SKM-1 treated with dmso at 0.1 percent for 144 hours (cell line): Measurements from ENCODE around the gene KCTD13.
"Not testable (repeated sequence)": the region's sequence is repeated elsewhere in the genome, so short reads cannot be mapped to it uniquely, and the experiment has no call there.

Experiments used
- DNase-seq: peaks from one replicate; lab custom pipeline; 2025; ENCODE audit not compliant: unreplicated experiment; lab: John Stamatoyannopoulos, UW

KCTD13 gene

GRCh38 chr16:29908719-29909220, 17.3 kb downstream of the KCTD13 start:
- DNase-seq, result no peak

- DNase-seq, result no peak
Observed at GRCh38 chr16:29907973-29908372, 18.1 kb downstream of the KCTD13 start.

GRCh38 chr16:29906520-29907244, 19.3 kb downstream of the KCTD13 start:
- DNase-seq, result no peak

GRCh38 chr16:29905668-29906067, 20.4 kb downstream of the KCTD13 start:
- DNase-seq, result no peak

GRCh38 chr16:29904947-29905346, 21.1 kb downstream of the KCTD13 start:
- no peak for DNase-seq

DNA sequence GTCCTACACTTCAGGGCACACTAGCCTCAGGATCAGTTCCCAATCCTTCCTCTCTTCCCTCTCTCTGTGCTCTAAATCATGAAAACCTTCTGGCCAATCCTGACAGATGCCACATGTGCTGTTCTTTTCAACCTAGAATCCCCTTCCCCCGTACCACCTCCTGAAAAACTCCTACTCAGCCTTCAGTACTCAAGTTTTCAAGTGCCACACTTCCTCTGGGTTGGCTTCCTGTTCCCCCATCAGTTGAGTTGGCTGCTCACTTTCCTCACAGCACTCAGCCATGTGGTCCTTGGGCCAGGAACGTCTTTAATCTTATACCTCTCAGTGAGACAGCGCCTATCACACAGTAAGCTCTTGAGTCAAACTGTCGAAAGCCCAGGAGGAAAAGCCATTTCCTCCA, 22.4 kb downstream of the KCTD13 start:
- no peak for DNase-seq

DNA sequence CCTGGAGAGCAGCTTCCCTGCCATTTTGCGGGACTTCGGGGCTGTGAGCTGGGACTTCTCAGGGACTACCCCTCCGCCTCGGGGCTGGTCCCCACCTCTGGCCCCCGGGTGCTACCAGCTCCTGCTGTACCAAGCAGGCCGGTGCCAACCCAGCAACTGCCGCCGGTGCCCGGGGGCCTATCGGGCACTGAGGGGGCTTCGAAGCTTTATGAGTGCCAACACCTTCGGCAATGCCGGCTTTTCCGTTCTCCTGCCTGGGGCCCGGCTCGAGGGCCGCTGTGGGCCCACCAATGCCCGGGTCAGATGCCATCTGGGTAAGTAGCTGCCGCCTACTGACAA, 24.4 kb downstream of the KCTD13 start:
- no peak for DNase-seq

DNA sequence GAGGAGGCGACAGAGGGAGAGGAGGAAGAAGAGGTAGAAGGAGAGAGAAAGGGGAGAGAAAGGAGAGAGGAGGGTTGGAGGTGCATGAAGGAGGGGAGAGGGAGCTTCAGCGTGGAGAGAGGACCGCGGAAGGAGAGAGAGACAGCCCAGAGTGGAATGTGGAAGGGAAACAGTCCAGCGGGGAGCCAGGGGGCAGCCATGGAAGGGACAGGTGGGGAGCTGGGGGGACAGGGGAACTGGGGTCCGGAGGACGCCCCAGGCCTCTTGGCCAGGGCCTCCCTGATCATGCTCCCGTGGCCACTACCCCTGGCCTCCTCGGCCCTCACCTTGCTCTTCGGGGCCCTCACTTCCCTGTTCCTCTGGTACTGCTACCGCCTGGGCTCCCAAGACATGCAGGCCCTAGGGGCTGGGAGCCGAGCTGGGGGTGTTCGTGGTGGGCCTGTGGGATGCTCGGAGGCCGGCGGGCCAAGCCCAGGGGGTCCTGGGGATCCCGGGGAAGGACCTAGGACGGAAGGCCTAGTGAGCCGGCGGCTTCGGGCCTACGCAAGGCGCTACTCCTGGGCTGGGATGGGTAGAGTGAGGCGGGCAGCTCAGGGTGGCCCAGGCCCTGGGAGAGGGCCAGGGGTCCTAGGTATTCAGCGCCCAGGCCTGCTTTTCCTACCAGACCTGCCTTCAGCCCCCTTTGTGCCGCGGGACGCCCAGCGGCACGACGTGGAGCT, 25.0 kb downstream of the KCTD13 start:
- DNase-seq, result no peak

GRCh38 chr16:29900102-29900887, 25.7 kb downstream of the KCTD13 start, which contains the start of gene ASPHD1:
Gene ASPHD1 (plus strand): TSS chr16:29900488. CDS start chr16:29900972, 484 bp downstream.
- peak; percentile 38 for DNase-seq

DNA sequence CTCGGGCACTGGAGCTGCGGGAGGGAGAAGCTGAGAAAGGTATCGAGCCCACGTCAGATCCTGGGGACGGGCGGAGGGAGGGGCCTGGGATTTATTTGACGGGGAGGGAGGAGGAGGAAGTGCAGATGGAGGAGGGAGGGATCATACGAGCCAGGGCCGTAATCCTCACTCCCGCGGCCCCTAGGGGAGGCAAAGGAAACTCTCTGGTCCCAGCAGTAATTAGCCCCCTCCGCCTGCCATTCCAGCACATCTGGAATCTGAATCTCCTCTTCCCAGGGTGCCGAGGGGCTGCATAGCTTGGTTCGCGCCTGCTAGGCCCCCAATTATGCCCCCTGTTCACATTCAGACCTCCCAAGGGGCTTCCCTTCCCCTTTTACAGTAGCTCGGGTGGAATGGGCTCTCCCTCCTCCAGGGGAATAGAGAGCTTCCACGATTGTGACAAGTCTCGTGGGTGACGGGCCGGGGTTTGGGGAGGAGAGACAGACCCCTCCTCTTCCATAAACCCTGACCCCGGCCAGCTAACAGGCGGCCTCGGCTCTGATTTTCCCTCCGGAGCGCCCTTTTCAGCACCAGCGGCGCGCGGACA, 26.4 kb downstream of the KCTD13 start, which contains the start of gene SEZ6L2:
SEZ6L2 (minus strand) TSS at position 35 of the 586 bp plus-strand sequence. CDS start 531 bp downstream, outside the sequence.
- peak; percentile 63 for DNase-seq

- DNase-seq, result no peak
Observed at GRCh38 chr16:29898804-29899515, 27.1 kb downstream of the KCTD13 start.

DNA sequence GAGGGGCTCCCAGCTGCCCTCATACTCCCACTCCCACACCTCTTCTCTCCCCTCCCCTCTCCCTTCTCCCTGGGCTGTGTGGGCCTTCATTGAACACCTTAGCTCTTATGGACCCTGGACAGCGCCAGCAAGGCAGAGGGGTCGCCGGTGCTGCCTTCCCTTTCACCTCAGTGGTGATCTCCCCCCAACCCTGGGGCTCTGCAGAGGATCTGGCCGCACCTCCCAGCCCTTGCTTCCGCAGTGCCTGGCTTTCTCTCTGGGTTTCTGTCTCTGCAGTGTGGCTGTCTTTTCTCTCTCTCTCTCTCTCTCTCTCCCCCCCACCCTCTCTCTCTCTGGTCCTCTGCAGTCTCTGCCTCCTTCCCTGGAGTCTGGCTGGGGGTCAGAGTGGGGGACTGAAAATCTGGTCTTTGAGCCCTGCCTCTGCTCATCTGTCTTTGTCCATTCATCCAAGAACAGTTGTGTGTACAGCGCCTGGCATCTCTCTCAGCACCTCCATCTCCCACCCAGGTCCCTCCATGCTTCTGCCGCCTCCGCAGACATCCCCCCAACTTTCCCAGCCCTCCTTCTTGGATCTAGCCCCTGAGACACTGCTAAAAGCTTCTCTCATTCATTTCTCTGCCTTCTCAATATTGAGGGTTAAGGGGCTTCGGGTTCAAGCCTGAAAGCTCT, 27.8 kb downstream of the KCTD13 start:
- no peak for DNase-seq

GRCh38 chr16:29897333-29897732, 28.7 kb downstream of the KCTD13 start:
- no peak for DNase-seq

DNA sequence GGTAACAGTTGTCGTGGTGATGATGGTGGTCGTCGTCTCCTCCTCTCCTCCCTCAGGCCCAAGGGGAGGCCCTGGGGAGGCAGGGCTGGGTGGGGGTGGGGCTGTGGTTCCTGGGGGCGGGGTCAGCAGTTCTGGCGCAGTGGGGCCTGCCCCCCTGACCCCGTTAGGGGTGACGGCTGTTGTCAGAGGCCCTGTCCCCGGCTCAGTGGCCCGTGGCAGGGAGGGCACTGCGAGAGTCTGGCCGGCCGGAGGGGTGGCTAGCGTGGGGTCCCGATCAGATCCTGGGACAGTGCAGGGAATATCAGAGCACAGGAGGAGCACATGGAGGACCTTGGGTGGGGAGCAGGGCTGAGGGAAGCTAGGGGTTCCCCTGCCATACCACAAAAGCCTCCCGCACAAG, 29.2 kb downstream of the KCTD13 start:
- DNase-seq, result no peak

- no peak for DNase-seq
Observed at GRCh38 chr16:29894352-29894751, 31.7 kb downstream of the KCTD13 start.

GRCh38 chr16:29893553-29893952, 32.5 kb downstream of the KCTD13 start:
- no peak for DNase-seq

- DNase-seq, result no peak
Observed at GRCh38 chr16:29892458-29892813, 33.6 kb downstream of the KCTD13 start.

DNA sequence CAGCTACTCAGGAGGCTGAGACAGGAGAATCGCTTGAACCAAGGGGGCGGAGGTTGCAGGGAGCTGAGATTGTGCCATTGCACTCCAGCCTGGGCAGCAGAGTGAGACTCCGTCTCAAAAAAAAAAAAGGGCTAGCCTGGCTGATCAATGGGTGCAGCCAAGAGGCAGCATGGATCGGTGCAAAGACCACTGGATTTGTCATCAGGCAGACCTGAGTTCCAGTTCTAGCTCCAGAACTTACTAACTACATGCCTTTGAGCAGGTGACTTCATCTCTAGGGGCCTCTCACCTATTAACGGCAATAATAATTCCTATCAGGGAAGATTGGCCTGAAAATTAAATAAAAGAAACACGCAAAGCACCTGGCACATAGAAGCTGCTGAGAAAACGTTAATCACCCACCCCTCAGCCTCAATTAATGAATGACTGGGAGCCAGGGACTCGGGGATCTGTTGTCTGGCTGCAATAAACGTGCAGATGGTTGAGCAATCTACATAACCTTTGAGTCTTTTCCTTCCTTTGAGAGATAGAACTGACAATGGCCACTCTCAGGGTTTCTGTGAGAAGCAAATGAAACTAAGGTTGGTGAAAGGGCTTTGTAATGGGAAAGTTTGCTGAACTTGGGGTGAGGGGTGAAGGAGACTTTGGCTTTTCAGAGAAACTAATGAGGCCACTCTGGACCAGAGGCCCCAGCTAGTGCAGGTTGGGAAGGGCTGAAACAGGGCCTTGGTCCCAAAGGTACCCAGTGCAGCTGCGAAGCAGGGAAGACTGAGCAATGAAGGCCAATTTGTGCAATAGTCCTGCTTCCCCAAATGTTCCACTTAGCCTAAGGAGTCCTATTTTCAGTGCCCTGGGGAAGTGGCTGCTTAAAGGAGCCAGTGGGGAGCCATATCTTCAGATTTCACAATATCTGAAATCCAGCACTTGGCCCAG, 34.2 kb downstream of the KCTD13 start:
- DNase-seq, result peak; percentile 50

DNA sequence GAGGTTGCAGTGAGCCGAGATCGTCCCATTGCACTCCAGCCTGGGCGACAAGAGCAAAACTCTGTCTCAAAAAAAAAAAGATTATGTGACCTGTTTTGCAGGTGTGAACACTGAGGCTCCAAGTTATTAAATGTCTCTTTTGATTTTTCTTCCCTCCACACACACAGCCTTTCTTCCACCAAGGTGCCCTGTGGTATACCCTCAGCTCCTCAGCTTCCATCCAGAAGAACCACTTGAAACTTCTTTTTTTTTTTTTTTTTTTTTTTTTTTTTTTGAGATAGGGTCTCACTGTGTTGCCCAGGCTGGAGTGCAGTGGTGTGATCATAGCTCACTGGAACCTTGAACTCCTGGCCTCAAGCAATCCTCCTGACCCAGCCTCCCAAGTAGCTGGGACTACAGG, 36.7 kb downstream of the KCTD13 start:
- not testable (repeated sequence) for DNase-seq
